ENCODE results near the gene TPST2. TPM values are rescaled to one million over a fixed set of nuclear protein-coding genes. Genes with fewer than 3 reads are reported as not detected.

Gene TPST2
- total and polyA plus RNA-seq, 2 experiments from 2014 or later = 17.8 to 44.2 TPM

DNA sequence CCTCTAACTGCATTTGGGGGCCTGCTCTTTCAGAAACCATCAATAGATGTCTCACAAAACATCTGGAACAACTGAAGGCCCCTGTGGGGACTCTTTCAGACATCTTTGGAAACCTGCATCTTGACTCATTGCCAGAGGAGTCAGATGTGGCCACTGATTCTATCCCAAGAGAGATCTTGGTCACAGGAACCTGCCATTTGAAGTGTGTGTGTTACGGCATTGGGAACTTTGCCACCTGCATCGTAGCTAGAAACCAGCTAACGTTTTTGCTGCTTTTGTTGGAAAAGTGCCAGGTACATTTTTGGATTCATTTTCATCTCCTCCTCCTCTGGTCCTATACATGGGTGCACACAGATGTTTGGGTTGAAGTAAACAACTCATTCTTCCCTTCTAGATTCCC is 101.9 kb downstream of the TPST2 start:
- DNase-seq (ENCODE audit: low read depth in 1 of 2, low spot score in 1 of 2) = no peak
- Histone ChIP-seq H3K27me3 (no peaks in the 10 kb centered on the region), H3K9me3 (ENCODE audit: low read depth) (no peaks in the 10 kb centered on the region), H3K36me3 (peaks cover 38% of the 10 kb centered on the region), H3K4me3 (no peak overlapping the region), H3K27ac (no peak overlapping the region), H3K4me1 (ENCODE audit: low read depth) (peaks cover 6% of the 10 kb centered on the region)
- TF ChIP-seq, protein P1, sequence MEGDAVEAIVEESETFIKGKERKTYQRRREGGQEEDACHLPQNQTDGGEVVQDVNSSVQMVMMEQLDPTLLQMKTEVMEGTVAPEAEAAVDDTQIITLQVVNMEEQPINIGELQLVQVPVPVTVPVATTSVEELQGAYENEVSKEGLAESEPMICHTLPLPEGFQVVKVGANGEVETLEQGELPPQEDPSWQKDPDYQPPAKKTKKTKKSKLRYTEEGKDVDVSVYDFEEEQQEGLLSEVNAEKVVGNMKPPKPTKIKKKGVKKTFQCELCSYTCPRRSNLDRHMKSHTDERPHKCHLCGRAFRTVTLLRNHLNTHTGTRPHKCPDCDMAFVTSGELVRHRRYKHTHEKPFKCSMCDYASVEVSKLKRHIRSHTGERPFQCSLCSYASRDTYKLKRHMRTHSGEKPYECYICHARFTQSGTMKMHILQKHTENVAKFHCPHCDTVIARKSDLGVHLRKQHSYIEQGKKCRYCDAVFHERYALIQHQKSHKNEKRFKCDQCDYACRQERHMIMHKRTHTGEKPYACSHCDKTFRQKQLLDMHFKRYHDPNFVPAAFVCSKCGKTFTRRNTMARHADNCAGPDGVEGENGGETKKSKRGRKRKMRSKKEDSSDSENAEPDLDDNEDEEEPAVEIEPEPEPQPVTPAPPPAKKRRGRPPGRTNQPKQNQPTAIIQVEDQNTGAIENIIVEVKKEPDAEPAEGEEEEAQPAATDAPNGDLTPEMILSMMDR (IDR thresholded peaks at IDR 0.05; ENCODE audit: low read depth, low read length) = no peak

DNA sequence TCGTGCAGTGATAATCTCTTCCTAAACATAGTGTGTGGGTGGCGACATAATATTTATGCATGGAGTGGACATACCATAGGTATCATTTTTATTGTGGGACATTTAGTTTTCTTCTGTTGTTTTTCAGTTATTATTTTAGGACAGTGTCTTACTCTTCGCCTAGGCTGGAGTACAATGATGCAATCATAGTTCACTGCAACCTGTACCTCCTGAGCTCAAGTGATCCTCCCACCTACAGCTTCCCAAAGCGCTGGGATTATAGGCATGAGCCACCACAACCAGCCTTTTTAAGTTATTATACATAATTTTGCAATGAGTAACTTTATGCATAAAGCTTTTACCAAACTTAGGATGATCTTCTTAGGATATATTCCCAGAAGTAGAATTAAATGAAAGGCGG is 103.5 kb downstream of the TPST2 start:
- DNase-seq (ENCODE audit: low read depth in 1 of 2, low spot score in 1 of 2) = no peak

DNA sequence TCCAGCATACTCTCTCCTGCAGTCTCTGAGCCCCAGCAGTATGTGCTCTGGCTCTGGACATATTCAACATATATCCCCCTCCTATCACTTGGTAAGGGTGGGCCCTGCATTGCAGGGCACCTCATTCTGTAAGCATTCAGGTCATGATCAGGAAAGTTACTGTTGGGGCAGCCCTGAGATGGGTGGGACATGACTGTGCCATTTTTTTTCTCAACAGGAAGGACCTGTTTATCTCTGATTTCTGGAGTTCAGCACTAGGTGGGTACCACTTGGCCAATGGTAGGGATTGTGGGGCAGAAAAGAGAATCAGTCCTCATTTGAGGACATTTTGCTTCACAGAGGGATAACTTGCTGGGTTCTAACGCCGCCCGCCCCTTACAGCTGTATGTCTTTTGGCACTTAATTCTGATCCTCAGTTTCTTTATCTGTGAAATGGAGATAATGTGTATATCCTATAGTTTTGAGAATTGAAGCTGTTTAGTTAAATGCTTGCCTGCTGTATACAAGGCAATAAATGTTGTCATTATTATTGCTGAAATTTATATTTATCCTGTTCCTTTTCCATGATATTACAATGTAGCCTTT is 104.0 kb downstream of the TPST2 start:
- H3K27ac ChIP-seq = no peak overlapping the region
- TF ChIP-seq, protein P1 (IDR thresholded peaks at IDR 0.05; ENCODE audit: low read depth, low read length) = no peak
- H3K36me3 ChIP-seq = peaks cover 21% of the 10 kb centered on the region
- DNase-seq (ENCODE audit: low read depth in 1 of 2, low spot score in 1 of 2) = no peak
- H3K27me3 ChIP-seq = no peaks in the 10 kb centered on the region
- H3K9me3 ChIP-seq (ENCODE audit: low read depth) = no peaks in the 10 kb centered on the region
- peaks cover 11% of the 10 kb centered on the region for H3K4me1 ChIP-seq (ENCODE audit: low read depth)
- no peak overlapping the region for H3K4me3 ChIP-seq

More for the DNA sequence above, 103.5 kb downstream of the TPST2 start:
- peaks cover 26% of the 10 kb centered on the region for H3K36me3 ChIP-seq
- H3K27ac ChIP-seq = no peak overlapping the region
- no peaks in the 10 kb centered on the region for H3K9me3 ChIP-seq (ENCODE audit: low read depth)
- no peaks in the 10 kb centered on the region for H3K27me3 ChIP-seq
- peaks cover 11% of the 10 kb centered on the region for H3K4me1 ChIP-seq (ENCODE audit: low read depth)
- TF ChIP-seq, protein P1 (IDR thresholded peaks at IDR 0.05; ENCODE audit: low read depth, low read length) = no peak
- H3K4me3 ChIP-seq = no peak overlapping the region

DNA sequence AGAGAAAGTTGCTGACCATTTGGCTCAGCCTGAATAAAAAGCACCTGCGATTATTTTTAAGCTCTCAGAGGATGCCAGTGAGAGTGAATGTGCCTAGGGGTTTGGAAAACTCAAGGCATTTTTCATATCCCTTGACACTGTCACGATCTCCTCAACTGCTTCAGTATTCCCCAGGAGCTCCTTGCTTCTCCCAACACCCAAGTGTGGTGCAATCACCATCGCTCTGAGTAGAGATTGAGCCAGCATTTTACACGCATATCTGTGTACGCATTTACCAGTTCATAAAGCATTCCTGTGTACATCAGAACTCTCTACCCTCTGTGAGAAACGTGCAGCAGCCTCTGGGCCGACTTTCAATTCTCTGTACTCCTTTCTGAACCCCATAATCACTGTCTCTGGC is 104.9 kb downstream of the TPST2 start:
- Histone ChIP-seq H3K27ac (peak overlapping the region; percentile 96), H3K27me3 (no peaks in the 10 kb centered on the region), H3K9me3 (ENCODE audit: low read depth) (no peaks in the 10 kb centered on the region), H3K4me1 (ENCODE audit: low read depth) (peaks cover 11% of the 10 kb centered on the region), H3K4me3 (no peak overlapping the region), H3K36me3 (peaks cover 19% of the 10 kb centered on the region)
- TF ChIP-seq, protein P1 (IDR thresholded peaks at IDR 0.05; ENCODE audit: low read depth, low read length) = no peak
- no peak for DNase-seq (ENCODE audit: low read depth in 1 of 2, low spot score in 1 of 2)

DNA sequence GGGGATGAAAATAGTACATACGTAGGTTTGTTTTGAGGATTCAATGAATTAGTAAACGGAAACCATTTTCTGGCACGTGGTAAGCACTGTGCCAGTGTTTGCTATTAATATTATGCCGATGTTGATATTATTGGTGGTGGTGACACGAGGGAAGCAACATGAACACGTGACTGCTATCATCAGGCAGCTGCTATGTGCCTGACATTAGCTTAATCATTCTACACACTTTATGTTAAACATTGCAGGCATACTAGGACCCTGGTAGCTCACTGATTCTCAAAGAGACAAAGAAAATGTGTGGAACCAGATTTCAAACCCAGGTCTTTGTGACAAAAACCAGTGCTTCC is 105.6 kb downstream of the TPST2 start:
- H3K4me3 ChIP-seq = peak overlapping the region; percentile 87
- H3K4me1 ChIP-seq (ENCODE audit: low read depth) = peaks cover 17% of the 10 kb centered on the region
- TF ChIP-seq, protein P1 (IDR thresholded peaks at IDR 0.05; ENCODE audit: low read depth, low read length) = no peak
- no peak for DNase-seq (ENCODE audit: low read depth in 1 of 2, low spot score in 1 of 2)
- H3K36me3 ChIP-seq = peaks cover 15% of the 10 kb centered on the region
- H3K27ac ChIP-seq = peak overlapping the region; percentile 96
- no peaks in the 10 kb centered on the region for H3K9me3 ChIP-seq (ENCODE audit: low read depth)
- no peaks in the 10 kb centered on the region for H3K27me3 ChIP-seq
